Suprapubic skin (tissue), 3 donors: Measurements from ENCODE around the gene SHE.

Source experiments
- POLR2A ChIP-seq, 2 donors: fragments of 450-650 bp; IDR thresholded peaks; one replicate each; pipeline ENCODE4 v1.6.1; 2017; ENCODE audit warnings: antibody characterized with exemption in 2 of 2, mild to moderate bottlenecking in 2 of 2, moderate library complexity in 2 of 2
- TF ChIP-seq, protein P1 (sequence below), 2 donors: fragments of 200-600 bp in 1 of 2; fragments of 450-650 bp in 1 of 2; sonication (generic) in 1 of 2; IDR thresholded peaks; one replicate each; pipeline ENCODE4 v1.5.1; 2016 to 2019; ENCODE audit warnings: antibody characterized with exemption in 2 of 2, mild to moderate bottlenecking in 1 of 2, moderate library complexity in 1 of 2

DNA sequence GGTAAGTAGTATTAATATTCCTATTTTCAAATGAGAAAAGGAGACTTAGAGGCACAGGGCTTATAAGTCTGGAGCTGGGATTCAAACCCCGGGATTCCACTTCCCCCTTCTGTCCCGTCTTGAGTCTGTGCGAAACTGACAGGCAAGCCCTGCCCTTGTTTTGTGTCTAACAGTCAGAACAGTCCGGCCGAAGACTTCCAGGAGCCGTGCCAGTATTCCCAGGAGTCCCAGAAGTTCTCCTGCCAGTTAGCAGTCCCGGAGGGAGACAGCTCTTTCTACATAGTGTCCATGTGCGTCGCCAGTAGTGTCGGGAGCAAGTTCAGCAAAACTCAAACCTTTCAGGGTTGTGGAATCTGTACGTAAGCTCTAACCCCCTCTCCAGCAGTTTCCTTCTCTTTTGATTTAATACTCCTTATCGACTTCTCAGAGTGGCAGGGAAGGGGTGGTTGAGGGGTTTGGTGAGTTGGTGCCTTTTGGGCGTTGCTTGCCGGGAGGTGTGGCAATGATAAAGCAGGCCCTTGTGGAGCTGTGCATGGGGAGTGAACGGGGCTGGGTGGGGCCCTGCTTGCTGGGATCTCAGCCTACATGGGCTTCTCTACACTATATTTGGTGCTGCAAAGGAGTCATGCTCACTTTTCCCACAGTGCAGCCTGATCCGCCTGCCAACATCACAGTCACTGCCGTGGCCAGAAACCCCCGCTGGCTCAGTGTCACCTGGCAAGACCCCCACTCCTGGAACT is 67.7 kb downstream of the SHE start:
- TF ChIP-seq POLR2A (IDR thresholded peaks at IDR 0.05): no peak
- TF ChIP-seq, protein P1, sequence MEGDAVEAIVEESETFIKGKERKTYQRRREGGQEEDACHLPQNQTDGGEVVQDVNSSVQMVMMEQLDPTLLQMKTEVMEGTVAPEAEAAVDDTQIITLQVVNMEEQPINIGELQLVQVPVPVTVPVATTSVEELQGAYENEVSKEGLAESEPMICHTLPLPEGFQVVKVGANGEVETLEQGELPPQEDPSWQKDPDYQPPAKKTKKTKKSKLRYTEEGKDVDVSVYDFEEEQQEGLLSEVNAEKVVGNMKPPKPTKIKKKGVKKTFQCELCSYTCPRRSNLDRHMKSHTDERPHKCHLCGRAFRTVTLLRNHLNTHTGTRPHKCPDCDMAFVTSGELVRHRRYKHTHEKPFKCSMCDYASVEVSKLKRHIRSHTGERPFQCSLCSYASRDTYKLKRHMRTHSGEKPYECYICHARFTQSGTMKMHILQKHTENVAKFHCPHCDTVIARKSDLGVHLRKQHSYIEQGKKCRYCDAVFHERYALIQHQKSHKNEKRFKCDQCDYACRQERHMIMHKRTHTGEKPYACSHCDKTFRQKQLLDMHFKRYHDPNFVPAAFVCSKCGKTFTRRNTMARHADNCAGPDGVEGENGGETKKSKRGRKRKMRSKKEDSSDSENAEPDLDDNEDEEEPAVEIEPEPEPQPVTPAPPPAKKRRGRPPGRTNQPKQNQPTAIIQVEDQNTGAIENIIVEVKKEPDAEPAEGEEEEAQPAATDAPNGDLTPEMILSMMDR (IDR thresholded peaks at IDR 0.05): no peak
